ENCODE data around the gene TCIRG1.
A peak's percentile ranks its signal among the peaks of the same experiment; 100 is the strongest.

Gene TCIRG1

GRCh38 chr11:68004551-68005335 is 34.1 kb upstream of the TCIRG1 start:
- DNase-seq, result no peak

GRCh38 chr11:68006606-68007166 is 32.1 kb upstream of the TCIRG1 start:
- DNase-seq, result no peak

GRCh38 chr11:68007498-68008380 is 31.1 kb upstream of the TCIRG1 start:
- DNase-seq, result no peak

GRCh38 chr11:68008381-68009337 is 30.2 kb upstream of the TCIRG1 start:
- peak; percentile 74 for DNase-seq

- DNase-seq, result no peak
Measured at GRCh38 chr11:68009391-68010089, 29.3 kb upstream of the TCIRG1 start.

GRCh38 chr11:68010090-68011041 is 28.5 kb upstream of the TCIRG1 start, which contains the start of gene ALDH3B1:
Gene ALDH3B1 (plus strand): TSS chr11:68010327. CDS start chr11:68015298, 4,971 bp downstream.
- no peak for DNase-seq

GRCh38 chr11:68011051-68011943 is 27.5 kb upstream of the TCIRG1 start:
- no peak for DNase-seq

GRCh38 chr11:68012044-68012842 is 26.6 kb upstream of the TCIRG1 start:
- DNase-seq, result no peak

GRCh38 chr11:68012843-68013610 is 25.8 kb upstream of the TCIRG1 start:
- no peak for DNase-seq

GRCh38 chr11:68013611-68014156 is 25.1 kb upstream of the TCIRG1 start:
- no peak for DNase-seq

GRCh38 chr11:68014157-68014946 is 24.5 kb upstream of the TCIRG1 start:
- DNase-seq, result no peak

- DNase-seq, result no peak
Measured at GRCh38 chr11:68014947-68015447, 23.8 kb upstream of the TCIRG1 start.

- DNase-seq, result no peak
Measured at GRCh38 chr11:68015467-68015866, 23.4 kb upstream of the TCIRG1 start.

- DNase-seq, result no peak
Measured at GRCh38 chr11:68016161-68016903, 22.5 kb upstream of the TCIRG1 start.
